ENCODE data around the gene RPL39L. TPM values are rescaled to one million over a fixed set of nuclear protein-coding genes. Genes with fewer than 3 reads are reported as not detected.

The RPL39L gene
- total RNA-seq (2022; extraction: Qiagen RNA extraction) = 48.2 to 57.0 TPM (median 53.4 TPM) in 5 replicates

DNA sequence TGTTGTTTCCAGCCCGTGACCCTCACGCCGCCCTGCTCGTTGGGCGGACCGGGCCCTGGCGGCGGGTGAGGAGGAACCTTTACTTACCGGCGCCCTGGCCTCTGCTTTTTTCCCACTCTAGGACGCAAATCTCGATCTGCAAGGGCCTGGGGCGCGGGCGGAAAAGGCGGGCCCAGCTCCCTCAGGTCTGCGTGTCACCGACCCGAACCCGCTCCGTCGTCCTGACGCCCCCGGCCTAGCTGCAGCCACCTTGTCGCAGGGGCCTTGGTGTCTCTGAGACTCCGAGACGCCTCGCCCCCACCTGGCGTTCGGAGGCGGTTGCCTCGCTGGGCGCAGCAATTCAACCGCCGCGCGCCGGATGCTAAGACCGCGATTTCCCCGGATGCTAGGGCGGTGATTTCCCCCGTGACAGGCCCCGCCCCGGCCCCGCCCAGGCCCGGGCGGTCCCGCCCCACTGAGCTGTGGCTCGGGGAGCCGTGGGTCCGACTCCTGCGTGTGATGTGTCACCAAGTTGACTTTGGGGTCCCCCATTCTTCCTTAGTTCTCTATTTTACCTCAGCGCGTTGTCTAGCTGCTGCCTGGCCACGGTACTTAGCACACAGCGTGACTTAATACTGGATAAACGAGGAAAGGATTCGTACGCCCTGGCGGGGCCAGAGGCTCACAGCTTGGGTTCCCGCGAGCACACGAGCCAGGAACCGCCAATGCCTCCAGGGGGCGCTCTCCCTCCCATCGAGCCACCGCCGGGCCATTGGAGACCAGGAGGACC lies at the start of gene RPL39L:
Gene RPL39L (minus strand): TSS at position 371 of the 769 bp plus-strand sequence. CDS start 18,196 bp downstream, outside the sequence.

Other genes starting within 250 kb of the RPL39L start
- 2.3 to 4.5 TPM (median 3.6 TPM) in 5 replicates for gene ST6GAL1, start 209.0 kb downstream of the RPL39L start, total RNA-seq (2022; extraction: Qiagen RNA extraction)
- gene RTP1, start 58.0 kb upstream of the RPL39L start, total RNA-seq (2022; extraction: Qiagen RNA extraction) = not detected in 5 replicates
- gene MASP1, start 152.2 kb upstream of the RPL39L start, total RNA-seq (2022; extraction: Qiagen RNA extraction) = 0.09 TPM in 1 of 5 replicates, not detected in the others
- not detected in 5 replicates for gene RTP4, start 228.9 kb upstream of the RPL39L start, total RNA-seq (2022; extraction: Qiagen RNA extraction)